GM12878 (cell line): ENCODE results near the gene NEK7. TPM values are rescaled to one million over a fixed set of nuclear protein-coding genes. Genes with fewer than 3 reads are reported as not detected.

Source experiments
- ATAC-seq: fragments of 200-7000 bp; cut with Tn5 transposase; 3 replicates; pipeline ENCODE4 v1.9.1; 2020; ENCODE audit warnings: mild to moderate bottlenecking, moderate library complexity
- BruUV-seq: library from RNA; stranded (reverse); fragments of 400-500 nt; replicated peaks from 2 replicates; lab custom pipeline; 2021; lab: Mats Ljungman, UMichigan
- CTCF ChIA-PET: fragments of 300-600 bp; sonication (Branson Sonifier 250); formaldehyde crosslinking; extraction: SDS; loops from one replicate; lab custom pipeline; 2021; ENCODE audit warnings: inconsistent platforms; lab: Yijun Ruan, JAX
- POLR2A ChIA-PET: fragments of 350-600 bp; formaldehyde crosslinking; extraction: SDS; loops from one replicate; lab custom pipeline; 2021; ENCODE audit warnings: inconsistent platforms; lab: Charles Lee
- RAD21 ChIA-PET: fragments of 300-600 bp; sonication (Branson Sonifier 250); formaldehyde crosslinking; loops from one replicate; lab custom pipeline; 2023; ENCODE audit warnings: antibody characterized with exemption; ENCODE audit not compliant: unreplicated experiment; lab: Charles Lee
- SMC1A ChIA-PET: fragments of 300-600 bp; sonication (Branson Sonifier 250); formaldehyde crosslinking; loops from one replicate; lab custom pipeline; 2023; ENCODE audit not compliant: unreplicated experiment, uncharacterized antibody; lab: Charles Lee
- DNase-seq: peaks from one replicate; pipeline ENCODE4 v3.0.0-alpha.2; 2011; ENCODE audit warnings: low read depth, low spot score
- FAIRE-seq: peaks from 3 replicates; lab custom pipeline; 2011; peaks lifted over from hg19 to GRCh38; lab: Jason Lieb, UNC
- H2AFZ ChIP-seq: 2 replicates; pipeline ENCODE4 v1.6.0; 2011; ENCODE audit warnings: low read depth, low read length, control low read depth; ENCODE audit not compliant: control insufficient read depth
- H3K27ac ChIP-seq: 2 replicates; pipeline ENCODE4 v1.5.1; 2011; ENCODE audit warnings: control low read depth; ENCODE audit not compliant: control insufficient read depth, insufficient read depth
- H3K27me3 ChIP-seq, 2 experiments: replicated peaks in 1 of 2; 2 replicates each; pipeline versions ENCODE4 v1.6.0 to v1.6.1; 2011; ENCODE audit warnings: low read length in 1 of 2; ENCODE audit not compliant: control insufficient read depth in 2 of 2, insufficient read depth in 2 of 2
- H3K36me3 ChIP-seq, 2 experiments: 2 replicates each; pipeline ENCODE4 v1.5.1; 2011; ENCODE audit warnings: low read length in 1 of 2; ENCODE audit not compliant: control insufficient read depth in 2 of 2, insufficient read depth in 2 of 2
- H3K4me1 ChIP-seq: 2 replicates; pipeline ENCODE4 v1.6.1; 2011; ENCODE audit warnings: mild to moderate bottlenecking, low read length, moderate library complexity, mixed read lengths; ENCODE audit not compliant: control insufficient read depth, insufficient read depth
- H3K4me2 ChIP-seq: 2 replicates; pipeline ENCODE4 v1.6.0; 2011; ENCODE audit warnings: control low read depth; ENCODE audit not compliant: control insufficient read depth, insufficient read depth
- H3K4me3 ChIP-seq: fragments of 200-600 bp; sonication (generic); 2 replicates; pipeline ENCODE4 v1.5.1; 2016
- H3K79me2 ChIP-seq: 2 replicates; pipeline ENCODE4 v1.6.0; 2011; ENCODE audit warnings: low read length; ENCODE audit not compliant: control insufficient read depth, insufficient read depth
- H3K9ac ChIP-seq: 2 replicates; pipeline ENCODE4 v1.8.0; 2011; ENCODE audit warnings: low read length, control low read depth, mixed read lengths; ENCODE audit not compliant: control insufficient read depth, insufficient read depth
- H3K9me3 ChIP-seq: replicated peaks from 3 replicates; pipeline ENCODE4 v1.5.1; 2011; ENCODE audit warnings: mild to moderate bottlenecking, low read length; ENCODE audit not compliant: control insufficient read depth, insufficient read depth
- H4K20me1 ChIP-seq: 2 replicates; pipeline ENCODE4 v1.6.0; 2011; ENCODE audit not compliant: control insufficient read depth, insufficient read depth
- CBX3 ChIP-seq: fragments of 200-600 bp; sonication (generic); IDR thresholded peaks from 2 replicates; pipeline ENCODE4 v1.6.1; 2016; ENCODE audit warnings: low read depth, borderline replicate concordance
- CREB1 ChIP-seq: IDR thresholded peaks from 2 replicates; pipeline ENCODE4 v1.6.1; 2012; ENCODE audit warnings: low read depth, mild to moderate bottlenecking, inconsistent platforms
- DPF2 ChIP-seq: fragments of 450-650 bp; IDR thresholded peaks from 2 replicates; pipeline ENCODE4 v1.6.1; 2017; ENCODE audit warnings: mild to moderate bottlenecking
- EGR1 ChIP-seq, 2 experiments: IDR thresholded peaks; 1 replicate in 1 of 2; 2 replicates in 1 of 2; pipeline ENCODE4 v1.6.1; 2011 to 2012; ENCODE audit warnings: low read depth in 2 of 2, low read length in 2 of 2, borderline replicate concordance in 1 of 2, mild to moderate bottlenecking in 1 of 2, moderate library complexity in 1 of 2
- GABPA ChIP-seq: IDR thresholded peaks from 2 replicates; pipeline ENCODE4 v1.6.1; 2014; ENCODE audit warnings: antibody characterized with exemption, low read depth, mild to moderate bottlenecking, inconsistent platforms
- HDGF ChIP-seq: fragments of 450-650 bp; IDR thresholded peaks from 2 replicates; pipeline ENCODE4 v1.6.1; 2016; ENCODE audit warnings: antibody characterized with exemption
- IKZF1 ChIP-seq: fragments of 450-650 bp; conservative IDR thresholded peaks from 2 replicates; pipeline ENCODE4 v1.6.1; 2017; ENCODE audit warnings: antibody characterized with exemption, mild to moderate bottlenecking
- IRF4 ChIP-seq: IDR thresholded peaks from 2 replicates; pipeline ENCODE4 v1.6.1; 2011; ENCODE audit warnings: low read depth, low read length
- JUNB ChIP-seq: IDR thresholded peaks from 2 replicates; pipeline ENCODE4 v1.6.1; 2016; ENCODE audit warnings: antibody characterized with exemption, mild to moderate bottlenecking
- JUND ChIP-seq: IDR thresholded peaks from 2 replicates; pipeline ENCODE4 v1.6.1; 2012; ENCODE audit warnings: low read depth, mild to moderate bottlenecking, low read length, improper control_type of control experiment, moderate library complexity
- MTA2 ChIP-seq: fragments of 450-650 bp; IDR thresholded peaks from 2 replicates; pipeline ENCODE4 v1.6.1; 2016; ENCODE audit warnings: low read depth, mild to moderate bottlenecking, moderate library complexity
- NFIC ChIP-seq: IDR thresholded peaks from 2 replicates; pipeline ENCODE4 v1.6.1; 2012; ENCODE audit warnings: low read depth, mild to moderate bottlenecking, inconsistent platforms, low read length, moderate library complexity
- SMAD1 ChIP-seq: fragments of 450-650 bp; IDR thresholded peaks from 2 replicates; pipeline ENCODE4 v1.6.1; 2018; ENCODE audit warnings: mild to moderate bottlenecking, low read depth; ENCODE audit not compliant: partially characterized antibody
- TCF3 ChIP-seq: IDR thresholded peaks from 2 replicates; pipeline ENCODE4 v1.6.1; 2012; ENCODE audit warnings: low read depth, mild to moderate bottlenecking, low read length, borderline replicate concordance; ENCODE audit not compliant: insufficient read depth
- YY1 ChIP-seq: IDR thresholded peaks from 2 replicates; pipeline ENCODE4 v1.6.1; 2011; ENCODE audit warnings: low read depth, mild to moderate bottlenecking, low read length
- WGBS: methylation state at CpG from one replicate; pipeline ENCODE4 v1.1.6; 2016; ENCODE audit warnings: low lambda C conversion rate; ENCODE audit not compliant: insufficient replicate concordance, insufficient coverage; ENCODE audit errors: missing lambda C conversion rate; 5-methylcytosine and 5-hydroxymethylcytosine counted together
- in situ Hi-C: fragments of 300-500 bp; cut with MboI; formaldehyde crosslinking; loops from 9 replicates; pipeline ENCODE4 v1.14.3; 2018; ENCODE audit warnings: mixed read lengths
- intact Hi-C: fragments of 100-400 bp; cut with micrococcal nuclease; formaldehyde crosslinking; loops from one replicate; pipeline ENCODE4 v1.14.2; 2022; ENCODE audit not compliant: unreplicated experiment
- polyA plus RNA-seq, 11 experiments: library from polyadenylated mRNA; depleted of rRNA in 4 of 11; unstranded in 6 of 11; stranded (reverse) in 5 of 11; fragments of >200 nt; fragmentation: Nextera tagmentation in 4 of 11; fragmentation: Illumina TruSeq in 1 of 11; extraction: Ambion mirVana in 4 of 11; extraction: Trizol in 1 of 11; gene quantifications; 1 replicate in 1 of 11; 2 replicates in 10 of 11; pipeline versions ENCODE4 v1.2.1 to v1.2.3, GENCODE V29; 2011 to 2016; ENCODE audit warnings: inconsistent platforms in 2 of 11, missing spikeins in 2 of 11, low read depth in 1 of 11
- total RNA-seq, 4 experiments: library from RNA; depleted of rRNA in 3 of 4; stranded (reverse); fragments of >200 nt in 3 of 4; fragmentation: Illumina TruSeq in 1 of 4; extraction: Trizol in 1 of 4; gene quantifications; 2 replicates each; pipeline versions ENCODE4 v1.2.1 to v1.2.3, GENCODE V29; 2013 to 2021
- TF ChIP-seq, protein P1 (sequence below): IDR thresholded peaks from 2 replicates; pipeline ENCODE4 v1.6.1; 2012; ENCODE audit warnings: low read depth, low read length, improper control_type of control experiment
- TF ChIP-seq, protein P2 (sequence below): IDR thresholded peaks from 2 replicates; pipeline ENCODE4 v1.6.1; 2012; ENCODE audit warnings: low read length, inconsistent platforms
- TF ChIP-seq, protein P3 (sequence below): fragments of 150-350 bp; IDR thresholded peaks from 2 replicates; pipeline ENCODE4 v1.6.1; 2014; ENCODE audit warnings: mild to moderate bottlenecking, low read depth, low read length
- TF ChIP-seq, protein P4 (sequence below): fragments of 450-650 bp; conservative IDR thresholded peaks from 2 replicates; pipeline ENCODE4 v1.6.1; 2017; ENCODE audit warnings: mild to moderate bottlenecking, moderate library complexity

NEK7 gene
- total and polyA plus RNA-seq, 10 of the 15 experiments (the other 5 are each of a cell fraction or from before 2014, with no cell fraction given) = 9.4 to 77.7 (median 24.0) TPM

DNA sequence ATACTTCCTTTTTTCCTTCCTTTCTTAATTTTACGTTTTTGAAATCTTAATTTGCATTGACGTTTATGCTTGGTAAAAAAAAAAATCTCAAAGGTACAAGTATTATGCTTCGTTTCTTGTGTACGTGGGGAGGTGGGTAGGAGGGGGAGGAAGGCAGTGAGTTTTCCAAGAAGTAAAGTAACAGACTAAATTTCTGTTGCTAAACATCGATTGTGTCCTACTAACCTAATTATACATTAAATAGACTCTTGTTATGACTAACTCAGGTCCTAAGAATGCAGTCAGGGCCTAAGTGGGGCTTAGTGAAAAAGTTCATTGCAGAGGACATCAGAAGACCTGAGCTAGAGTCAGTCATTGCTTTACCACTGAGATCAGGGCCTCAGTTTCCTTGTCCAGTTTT lies 17.5 kb downstream of the NEK7 start:
- ChIA-PET POLR2A (interaction anchor here (1.1 to 2.7 kb wide), 5 partner anchors 9 to 18 kb away, joined by 3 to 11 read pairs (median 6); no protein-coding TSS in a partner anchor), CTCF (interaction anchor here (0.9 to 1.6 kb wide), 5 partner anchors 9 to 512 kb away, joined by 3 to 10 read pairs (median 3); no protein-coding TSS in a partner anchor), RAD21 (interaction anchor here (1.0 to 3.1 kb wide), 5 partner anchors 8 to 402 kb away, joined by 3 to 13 read pairs (median 4); no protein-coding TSS in a partner anchor), SMC1A (interaction anchor here (0.6 to 6.3 kb wide), 9 partner anchors 7 to 402 kb away, joined by 3 to 36 read pairs (median 5); no protein-coding TSS in a partner anchor)
- Histone ChIP-seq H3K27me3 (no peaks in the 10 kb centered on the region), H3K79me2 (peaks cover 74% of the 10 kb centered on the region), H4K20me1 (no peaks in the 10 kb centered on the region), H3K36me3 (no peaks in the 10 kb centered on the region), H3K4me1 (peaks cover 26% of the 10 kb centered on the region), H3K4me3 (no peak overlapping the region; the same call in 1 of the 2 replicates), H3K4me2 (peak overlapping the region; percentile 28), H2AFZ (no peak overlapping the region), H3K9ac (no peak overlapping the region), H3K9me3 (no peaks in the 10 kb centered on the region; the same call in 2 of the 3 replicates), H3K27ac (peak overlapping the region; percentile 45)
- 0% methylated on average over 5 of the region's 5 CpGs for WGBS
- DNase-seq (no peak), FAIRE-seq (no peak), ATAC-seq (peak; percentile 66)
- no TSS peak for BruUV-seq
- in situ Hi-C loops (no loop called here), intact Hi-C loops (no loop called here)
- TF ChIP-seq DPF2 (no peak), IRF4 (peak; percentile 82), MTA2 (0 out of 2 replicates have a peak, but pooled peaks have one; percentile 45), SMAD1 (no peak), JUNB (peak; percentile 90), HDGF (no peak), YY1 (no peak), CBX3 (no peak), CREB1 (0 out of 2 replicates have a peak, but pooled peaks have one; percentile 29), IKZF1 (0 out of 2 replicates have a peak, but pooled peaks have one; percentile 37), GABPA (0 out of 2 replicates have a peak, but pooled peaks have one; percentile 10), NFIC (peak; percentile 55; the same call in 1 of the 2 replicates), TCF3 (no peak), JUND (peak; percentile 35; the same call in 1 of the 2 replicates), EGR1 (IDR thresholded peaks at IDR 0.05; ENCODE audit: borderline replicate concordance in 1 of 2, low read depth in 2 of 2, low read length in 2 of 2) (no peak)
- TF ChIP-seq, protein P1, sequence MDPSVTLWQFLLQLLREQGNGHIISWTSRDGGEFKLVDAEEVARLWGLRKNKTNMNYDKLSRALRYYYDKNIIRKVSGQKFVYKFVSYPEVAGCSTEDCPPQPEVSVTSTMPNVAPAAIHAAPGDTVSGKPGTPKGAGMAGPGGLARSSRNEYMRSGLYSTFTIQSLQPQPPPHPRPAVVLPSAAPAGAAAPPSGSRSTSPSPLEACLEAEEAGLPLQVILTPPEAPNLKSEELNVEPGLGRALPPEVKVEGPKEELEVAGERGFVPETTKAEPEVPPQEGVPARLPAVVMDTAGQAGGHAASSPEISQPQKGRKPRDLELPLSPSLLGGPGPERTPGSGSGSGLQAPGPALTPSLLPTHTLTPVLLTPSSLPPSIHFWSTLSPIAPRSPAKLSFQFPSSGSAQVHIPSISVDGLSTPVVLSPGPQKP = no peak
- TF ChIP-seq, protein P2, sequence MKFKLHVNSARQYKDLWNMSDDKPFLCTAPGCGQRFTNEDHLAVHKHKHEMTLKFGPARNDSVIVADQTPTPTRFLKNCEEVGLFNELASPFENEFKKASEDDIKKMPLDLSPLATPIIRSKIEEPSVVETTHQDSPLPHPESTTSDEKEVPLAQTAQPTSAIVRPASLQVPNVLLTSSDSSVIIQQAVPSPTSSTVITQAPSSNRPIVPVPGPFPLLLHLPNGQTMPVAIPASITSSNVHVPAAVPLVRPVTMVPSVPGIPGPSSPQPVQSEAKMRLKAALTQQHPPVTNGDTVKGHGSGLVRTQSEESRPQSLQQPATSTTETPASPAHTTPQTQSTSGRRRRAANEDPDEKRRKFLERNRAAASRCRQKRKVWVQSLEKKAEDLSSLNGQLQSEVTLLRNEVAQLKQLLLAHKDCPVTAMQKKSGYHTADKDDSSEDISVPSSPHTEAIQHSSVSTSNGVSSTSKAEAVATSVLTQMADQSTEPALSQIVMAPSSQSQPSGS = peak; percentile 56; the same call in 1 of the 2 replicates
- TF ChIP-seq, protein P3, sequence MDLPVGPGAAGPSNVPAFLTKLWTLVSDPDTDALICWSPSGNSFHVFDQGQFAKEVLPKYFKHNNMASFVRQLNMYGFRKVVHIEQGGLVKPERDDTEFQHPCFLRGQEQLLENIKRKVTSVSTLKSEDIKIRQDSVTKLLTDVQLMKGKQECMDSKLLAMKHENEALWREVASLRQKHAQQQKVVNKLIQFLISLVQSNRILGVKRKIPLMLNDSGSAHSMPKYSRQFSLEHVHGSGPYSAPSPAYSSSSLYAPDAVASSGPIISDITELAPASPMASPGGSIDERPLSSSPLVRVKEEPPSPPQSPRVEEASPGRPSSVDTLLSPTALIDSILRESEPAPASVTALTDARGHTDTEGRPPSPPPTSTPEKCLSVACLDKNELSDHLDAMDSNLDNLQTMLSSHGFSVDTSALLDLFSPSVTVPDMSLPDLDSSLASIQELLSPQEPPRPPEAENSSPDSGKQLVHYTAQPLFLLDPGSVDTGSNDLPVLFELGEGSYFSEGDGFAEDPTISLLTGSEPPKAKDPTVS = no peak
- TF ChIP-seq, protein P4, sequence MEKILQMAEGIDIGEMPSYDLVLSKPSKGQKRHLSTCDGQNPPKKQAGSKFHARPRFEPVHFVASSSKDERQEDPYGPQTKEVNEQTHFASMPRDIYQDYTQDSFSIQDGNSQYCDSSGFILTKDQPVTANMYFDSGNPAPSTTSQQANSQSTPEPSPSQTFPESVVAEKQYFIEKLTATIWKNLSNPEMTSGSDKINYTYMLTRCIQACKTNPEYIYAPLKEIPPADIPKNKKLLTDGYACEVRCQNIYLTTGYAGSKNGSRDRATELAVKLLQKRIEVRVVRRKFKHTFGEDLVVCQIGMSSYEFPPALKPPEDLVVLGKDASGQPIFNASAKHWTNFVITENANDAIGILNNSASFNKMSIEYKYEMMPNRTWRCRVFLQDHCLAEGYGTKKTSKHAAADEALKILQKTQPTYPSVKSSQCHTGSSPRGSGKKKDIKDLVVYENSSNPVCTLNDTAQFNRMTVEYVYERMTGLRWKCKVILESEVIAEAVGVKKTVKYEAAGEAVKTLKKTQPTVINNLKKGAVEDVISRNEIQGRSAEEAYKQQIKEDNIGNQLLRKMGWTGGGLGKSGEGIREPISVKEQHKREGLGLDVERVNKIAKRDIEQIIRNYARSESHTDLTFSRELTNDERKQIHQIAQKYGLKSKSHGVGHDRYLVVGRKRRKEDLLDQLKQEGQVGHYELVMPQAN = no peak
